Left renal cortex interstitium (tissue), 4 donors: ENCODE measurements around the gene GMPR. TPM values are rescaled to one million over a fixed set of nuclear protein-coding genes. Genes with fewer than 3 reads are reported as not detected.
"Not testable (repeated sequence)": the region's sequence is repeated elsewhere in the genome, so short reads cannot be mapped to it uniquely, and the experiment has no call there.

Experiments used
- DNase-seq, 4 donors: peaks; one replicate each; pipeline ENCODE4 v3.0.0-alpha.2; 2013; ENCODE audit warnings: low read depth in 4 of 4, low spot score in 2 of 4, missing footprints in 1 of 4
- polyA plus RNA-seq, 4 donors: library from polyadenylated mRNA; unstranded; fragments of 120-200 nt; gene quantifications; one replicate each; pipeline ENCODE4 v1.2.1, GENCODE V29; 2013; ENCODE audit not compliant: insufficient read length in 4 of 4

GMPR gene
- polyA plus RNA-seq, 4 donors: 12.2 to 15.0 (median 14.0) TPM

DNA sequence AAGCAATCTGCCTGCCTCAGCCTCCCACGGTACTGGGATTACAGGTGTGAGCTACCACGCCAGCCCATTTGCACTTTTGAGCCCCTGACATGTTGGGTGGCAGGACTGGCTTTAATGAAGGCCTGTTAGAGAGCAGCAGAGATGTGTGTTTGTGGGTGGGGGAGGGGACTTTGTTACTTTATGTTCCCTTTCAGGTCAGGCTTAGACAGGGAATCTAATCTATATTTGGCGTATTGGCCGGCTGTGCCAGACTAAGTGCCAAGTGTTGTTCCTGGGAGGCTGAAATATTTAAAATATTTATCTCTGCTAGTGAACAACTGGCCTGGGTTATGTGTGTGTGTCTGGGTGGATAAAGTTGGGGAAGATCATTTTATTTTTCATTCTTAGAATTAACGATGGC is 6.1 kb downstream of the GMPR start:
- DNase-seq: no peak

GRCh38 chr6:16244869-16245451 is 6.6 kb downstream of the GMPR start:
- DNase-seq: no peak

DNA sequence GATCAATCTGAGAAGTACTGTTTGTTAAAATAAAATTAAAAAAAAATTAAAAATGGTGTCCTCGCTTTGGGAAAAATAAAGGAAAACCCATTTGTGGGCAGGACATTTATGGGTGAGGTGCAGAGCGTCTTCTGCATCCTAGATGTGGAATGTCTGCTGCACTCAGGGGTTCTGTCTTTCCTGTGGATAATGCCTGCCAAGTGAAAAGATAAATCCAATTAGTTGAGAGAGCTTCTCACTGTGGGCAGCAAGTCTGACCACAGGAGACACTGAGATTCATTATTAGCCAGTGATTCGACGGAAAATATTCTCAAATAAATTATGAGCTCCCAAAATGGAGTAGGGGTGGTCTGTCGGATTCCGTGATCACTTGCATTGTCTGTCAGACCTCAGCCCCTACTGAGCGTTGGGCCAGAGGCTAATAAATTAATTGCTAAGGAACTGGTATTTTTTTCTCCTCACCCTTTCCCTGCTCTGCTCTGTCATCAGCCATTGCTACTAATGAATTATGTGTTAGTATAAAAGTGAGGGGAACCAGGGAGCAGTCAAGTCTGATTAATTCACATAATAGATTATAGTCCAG is 10.0 kb downstream of the GMPR start:
- no peak for DNase-seq

- no peak for DNase-seq
Measured at GRCh38 chr6:16249971-16250370, 11.6 kb downstream of the GMPR start.

GRCh38 chr6:16251706-16252105 is 13.3 kb downstream of the GMPR start:
- DNase-seq: no peak

DNA sequence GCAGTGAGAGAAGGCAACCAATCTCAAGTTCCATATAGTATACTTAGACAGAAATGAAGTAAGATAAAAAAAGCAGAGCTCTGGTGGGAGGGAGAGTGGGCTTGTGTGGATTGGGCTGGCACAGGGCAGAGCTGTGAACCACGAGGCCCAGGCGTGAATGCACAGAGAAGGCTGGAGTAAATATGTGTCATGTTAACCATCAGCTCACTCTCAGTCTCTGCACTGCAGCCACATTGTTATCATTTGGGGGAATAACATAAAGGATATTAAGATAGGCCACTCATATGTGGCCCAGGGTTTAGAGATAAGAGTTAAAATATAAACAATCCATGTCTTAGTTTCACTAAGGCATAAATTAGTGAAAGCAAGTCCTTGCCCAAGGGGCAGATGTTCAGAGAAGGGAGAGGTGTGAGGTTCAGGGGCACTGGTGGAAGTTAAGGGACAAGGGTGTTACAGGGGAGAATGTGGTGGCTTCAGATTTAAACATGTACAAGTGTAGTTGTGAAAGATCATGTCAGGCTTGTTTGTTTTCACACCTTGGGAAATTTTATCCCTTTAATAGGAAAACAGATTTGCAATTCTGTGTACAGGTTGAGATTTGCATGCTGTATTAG is 14.4 kb downstream of the GMPR start:
- no peak for DNase-seq

DNA sequence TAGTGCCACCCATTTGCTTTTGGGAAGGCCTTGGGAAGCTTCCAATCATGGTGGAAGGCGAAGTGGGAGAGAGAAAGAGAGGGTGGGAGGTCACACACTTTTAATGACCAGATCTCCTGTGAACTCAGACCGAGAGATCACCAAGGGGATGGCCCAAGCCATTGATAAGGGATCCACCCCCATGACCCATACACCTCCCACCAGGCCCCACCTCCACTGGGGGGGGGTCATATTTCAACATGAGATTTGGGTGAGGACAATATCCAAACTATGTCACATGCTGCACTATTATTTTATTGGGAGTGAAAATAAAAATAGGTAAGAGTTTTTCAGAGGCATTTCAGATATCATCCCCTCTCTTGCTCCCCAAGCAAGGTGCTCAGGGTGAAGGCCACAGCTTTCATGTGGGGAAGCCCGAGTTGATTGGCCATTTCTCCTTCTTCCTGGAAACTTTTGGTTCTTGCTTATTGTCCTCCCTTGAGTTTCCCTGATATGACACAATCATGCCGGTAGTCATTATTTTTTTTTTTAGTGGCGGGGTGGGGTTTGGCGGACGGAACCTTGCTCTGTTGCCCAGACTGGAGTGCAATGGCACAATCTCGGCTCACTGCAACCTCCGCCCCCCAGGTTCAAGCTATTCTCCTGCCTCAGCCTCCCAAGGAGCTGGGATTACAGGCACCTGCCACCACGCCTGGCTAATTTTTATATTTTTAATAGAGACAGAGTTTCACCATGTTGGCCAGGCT is 15.2 kb downstream of the GMPR start:
- no peak for DNase-seq

- no peak for DNase-seq
Measured at GRCh38 chr6:16254535-16254934, 16.1 kb downstream of the GMPR start.

DNA sequence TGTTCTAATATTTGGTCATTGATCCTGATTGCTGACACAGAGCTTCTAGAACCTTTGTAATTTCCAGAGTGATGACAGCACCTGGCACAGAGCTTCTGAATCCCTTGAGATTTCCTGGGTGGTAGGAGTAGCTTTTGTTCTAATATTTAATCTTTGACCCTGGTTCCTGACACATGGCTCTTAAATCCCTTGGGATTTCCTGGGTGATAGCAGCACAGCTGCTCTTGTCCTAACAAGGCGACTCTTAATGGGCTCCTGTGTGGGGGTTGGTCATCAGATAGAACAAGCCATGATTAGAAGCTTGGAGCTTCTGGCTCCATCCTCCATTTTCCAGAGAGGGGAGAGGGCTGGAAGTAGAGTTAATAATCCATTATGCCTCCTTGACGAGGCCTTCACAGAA is 18.4 kb downstream of the GMPR start:
- no peak for DNase-seq

- DNase-seq: no peak
Measured at GRCh38 chr6:16257999-16258708, 19.8 kb downstream of the GMPR start.

- DNase-seq: no peak
Measured at GRCh38 chr6:16258709-16259075, 20.3 kb downstream of the GMPR start.

DNA sequence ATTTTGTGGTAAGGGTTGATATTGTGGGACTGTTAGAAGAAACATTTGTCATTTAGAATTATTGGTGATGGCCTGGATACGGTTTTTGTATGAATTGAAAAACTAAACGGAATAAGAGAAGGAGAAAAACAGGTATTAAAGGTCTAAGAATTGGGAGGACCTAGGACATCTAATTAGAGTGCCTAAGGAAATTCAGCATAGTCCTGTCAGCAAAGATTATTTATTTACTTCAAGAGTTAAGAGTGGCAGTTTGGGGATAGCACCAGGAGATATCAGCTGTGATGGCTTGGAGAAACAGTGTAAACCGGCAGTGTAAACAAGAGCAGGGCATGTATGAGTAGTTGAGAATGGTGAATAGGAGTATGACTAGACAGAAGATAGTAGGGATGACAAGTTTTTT is 21.2 kb downstream of the GMPR start:
- not testable (repeated sequence) for DNase-seq

- DNase-seq: not testable (repeated sequence)
Measured at GRCh38 chr6:16260602-16261001, 22.2 kb downstream of the GMPR start.

GRCh38 chr6:16262773-16263172 is 24.4 kb downstream of the GMPR start:
- DNase-seq: not testable (repeated sequence)

- not testable (repeated sequence) for DNase-seq
Measured at GRCh38 chr6:16263464-16264099, 25.2 kb downstream of the GMPR start.

GRCh38 chr6:16264785-16265184 is 26.4 kb downstream of the GMPR start:
- no peak for DNase-seq

GRCh38 chr6:16265351-16266341 is 27.3 kb downstream of the GMPR start:
- DNase-seq: no peak

DNA sequence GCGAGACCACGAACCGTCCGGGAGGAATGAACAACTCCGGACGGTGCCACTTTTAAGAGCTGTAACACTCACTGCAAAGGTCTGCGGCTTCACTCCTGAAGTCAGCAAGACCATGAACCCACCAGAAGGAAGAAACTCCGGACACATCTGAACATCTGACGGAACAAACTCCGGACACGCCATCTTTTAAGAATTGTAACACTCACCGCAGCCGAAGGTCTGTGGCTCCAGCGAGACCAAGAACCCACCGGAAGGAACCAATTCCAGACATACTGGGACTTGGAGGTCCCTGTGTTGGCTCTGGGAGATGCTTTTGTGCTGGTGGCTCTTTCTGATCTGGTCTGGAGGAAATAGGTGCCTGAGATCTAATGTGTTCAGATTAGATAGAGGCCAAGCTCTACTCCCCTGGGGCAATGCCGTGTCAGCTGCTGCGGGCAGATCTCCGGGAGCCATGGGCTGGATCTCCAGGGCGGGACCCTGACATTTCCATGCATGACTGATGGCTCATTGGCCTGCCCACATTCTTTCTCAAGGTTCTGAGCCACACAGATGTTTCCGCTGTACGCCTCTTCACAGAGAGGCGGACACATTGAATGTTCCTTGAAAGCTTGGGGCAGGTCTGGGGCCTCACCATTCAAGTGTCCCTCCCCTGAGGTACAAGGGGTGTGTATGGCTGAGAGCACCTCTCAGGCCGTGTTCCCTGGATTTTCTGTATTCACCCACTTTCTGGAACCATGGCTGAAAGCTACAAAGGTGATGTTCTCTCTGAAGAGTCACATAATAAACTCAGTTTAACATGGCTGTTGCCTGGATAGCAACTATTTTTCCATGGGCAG is 29.3 kb downstream of the GMPR start:
- no peak for DNase-seq
